ENCODE results near the gene SNAP25.

SNAP25 gene

DNA sequence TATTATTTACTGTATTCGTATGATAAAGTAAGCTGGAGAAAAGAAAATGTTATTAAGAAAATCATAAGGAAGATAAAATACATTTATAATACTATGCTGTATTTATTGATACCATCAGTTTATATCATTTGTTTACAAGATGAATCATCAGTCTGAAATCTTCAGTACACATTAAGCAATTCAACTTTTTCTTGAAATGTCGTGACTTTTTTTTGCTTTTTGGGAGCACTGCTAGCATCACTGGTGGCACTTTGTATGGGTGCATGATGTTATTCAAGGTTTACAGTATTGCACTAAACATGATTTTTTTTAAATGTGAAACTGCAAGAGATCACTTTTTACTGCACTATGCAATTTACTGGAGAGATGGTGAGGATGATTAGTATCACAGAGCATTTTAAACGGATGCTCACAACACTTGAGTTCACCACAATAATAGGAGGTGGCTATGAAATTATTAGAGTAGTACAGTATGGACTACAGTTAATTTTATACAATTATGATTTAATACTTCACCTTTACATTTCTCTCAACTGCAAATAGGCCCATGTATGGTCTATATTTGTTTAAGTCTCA, 85.9 kb downstream of the SNAP25 start:
- DNase-seq (ENCODE audit: low read depth in 2 of 2), result no peak

DNA sequence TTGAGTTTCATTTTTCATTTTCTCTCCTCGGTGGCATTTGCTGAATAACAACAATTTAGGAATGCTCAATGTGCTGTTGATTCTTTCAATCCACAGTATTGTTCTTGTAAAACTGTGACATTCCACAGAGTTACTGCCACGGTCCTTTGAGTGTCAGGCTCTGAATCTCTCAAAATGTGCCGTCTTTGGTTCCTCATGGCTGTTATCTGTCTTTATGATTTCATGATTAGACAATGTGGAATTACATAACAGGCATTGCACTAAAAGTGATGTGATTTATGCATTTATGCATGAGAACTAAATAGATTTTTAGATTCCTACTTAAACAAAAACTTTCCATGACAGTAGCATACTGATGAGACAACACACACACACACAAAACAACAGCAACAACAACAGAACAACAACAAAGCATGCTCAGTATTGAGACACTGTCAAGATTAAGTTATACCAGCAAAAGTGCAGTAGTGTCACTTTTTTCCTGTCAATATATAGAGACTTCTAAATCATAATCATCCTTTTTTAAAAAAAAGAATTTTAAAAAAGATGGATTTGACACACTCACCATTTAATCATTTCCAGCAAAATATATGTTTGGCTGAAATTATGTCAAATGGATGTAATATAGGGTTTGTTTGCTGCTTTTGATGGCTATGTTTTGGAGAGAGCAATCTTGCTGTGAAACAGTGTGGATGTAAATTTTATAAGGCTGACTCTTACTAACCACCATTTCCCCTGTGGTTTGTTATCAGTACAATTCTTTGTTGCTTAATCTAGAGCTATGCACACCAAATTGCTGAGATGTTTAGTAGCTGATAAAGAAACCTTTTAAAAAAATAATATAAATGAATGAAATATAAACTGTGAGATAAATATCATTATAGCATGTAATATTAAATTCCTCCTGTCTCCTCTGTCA, 88.1 kb downstream of the SNAP25 start:
- no peak for DNase-seq (ENCODE audit: low read depth in 2 of 2)

DNA sequence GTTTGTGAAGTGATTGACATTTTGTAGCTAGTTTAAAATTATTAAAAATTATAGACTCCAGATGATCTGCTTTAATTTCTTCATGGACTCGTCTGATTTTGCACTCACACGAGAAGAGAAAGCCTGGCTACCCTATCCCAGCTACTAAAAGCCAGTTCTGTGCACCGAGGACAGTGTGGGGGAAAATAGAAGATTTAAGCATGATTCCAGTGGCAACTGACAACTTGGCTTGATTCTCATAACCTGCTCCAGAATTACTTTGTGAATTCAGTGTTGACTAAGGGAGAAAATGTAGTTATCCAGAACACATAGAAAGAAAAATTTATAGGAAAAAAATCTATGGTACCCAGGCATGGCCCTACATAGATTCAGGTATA, 88.7 kb downstream of the SNAP25 start:
- DNase-seq (ENCODE audit: low read depth in 2 of 2), result no peak

DNA sequence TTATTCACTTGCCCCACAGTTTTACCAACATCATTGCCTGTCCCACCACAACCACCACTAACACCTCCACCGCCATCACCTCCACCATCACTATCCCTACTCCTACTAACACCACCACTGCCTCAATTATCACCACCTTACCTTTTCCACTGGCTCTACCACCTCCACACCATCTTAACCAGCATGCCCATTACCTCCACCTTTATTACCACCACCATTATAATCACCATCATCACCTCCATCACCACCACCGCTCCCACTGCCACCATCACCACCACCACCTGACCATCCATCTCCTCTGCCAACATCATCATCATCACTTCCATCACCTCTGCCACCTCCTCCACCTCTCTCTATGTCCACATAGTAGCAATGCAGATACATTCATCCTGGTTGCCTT, 90.0 kb downstream of the SNAP25 start:
- DNase-seq (ENCODE audit: low read depth in 2 of 2), result no peak

DNA sequence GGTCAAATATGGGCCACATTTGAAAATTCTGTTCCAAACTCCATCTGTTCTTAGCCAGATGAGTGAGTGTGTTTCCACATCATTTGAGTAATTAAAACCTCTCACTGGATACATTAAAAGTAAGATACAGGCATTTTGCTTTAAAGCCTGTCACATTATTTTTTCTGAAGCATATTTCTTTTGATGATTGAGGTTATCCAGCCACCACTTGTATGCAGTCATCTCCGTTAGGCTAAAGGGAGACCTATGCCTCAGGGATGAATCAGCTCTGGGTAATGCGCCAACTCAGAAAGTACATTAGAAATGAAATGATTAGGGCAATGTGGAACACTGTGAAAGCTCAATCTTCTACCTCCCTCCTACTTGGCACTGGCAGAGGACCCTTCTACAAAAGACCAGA, 90.7 kb downstream of the SNAP25 start:
- DNase-seq (ENCODE audit: low read depth in 2 of 2), result no peak

DNA sequence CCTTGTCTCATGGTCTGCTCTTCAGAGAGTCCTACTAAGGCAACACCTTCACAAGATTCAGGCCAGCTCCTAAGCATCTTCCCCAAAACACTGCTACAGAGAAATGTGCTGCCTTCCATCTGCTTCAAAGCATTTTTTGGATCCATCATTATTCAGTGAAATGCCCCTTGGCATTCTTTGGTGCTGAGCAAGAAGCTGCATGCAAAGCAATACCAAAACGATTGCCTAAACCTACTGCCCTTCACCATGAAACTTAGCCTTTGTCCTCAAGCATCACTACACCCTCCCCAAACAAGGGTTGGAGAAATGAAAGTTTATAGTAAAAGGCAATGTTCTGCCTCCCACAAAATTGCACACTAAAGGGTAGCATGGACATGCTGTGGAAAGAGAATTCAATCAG, 93.5 kb downstream of the SNAP25 start:
- no peak for DNase-seq (ENCODE audit: low read depth in 2 of 2)

DNA sequence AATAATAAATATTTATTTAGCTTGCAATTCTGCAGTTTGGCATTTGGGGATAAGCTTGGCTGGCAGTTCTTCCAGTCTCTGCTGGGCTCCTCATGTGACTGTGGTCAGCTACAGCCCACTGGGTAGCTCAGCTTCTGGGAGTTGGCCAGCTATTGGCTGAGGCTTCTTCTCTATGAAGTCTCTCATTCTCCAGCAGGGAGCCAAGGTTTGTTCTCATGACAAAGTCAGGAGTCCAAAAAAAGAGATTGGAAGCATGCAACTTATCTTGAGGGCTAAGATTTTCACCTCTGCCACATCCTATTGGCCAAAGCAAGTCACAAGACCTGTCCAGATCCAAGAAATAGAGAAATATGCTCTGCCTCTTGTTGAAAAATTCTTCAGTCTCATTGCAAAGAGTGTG, 94.6 kb downstream of the SNAP25 start:
- DNase-seq (ENCODE audit: low read depth in 2 of 2), result no peak

DNA sequence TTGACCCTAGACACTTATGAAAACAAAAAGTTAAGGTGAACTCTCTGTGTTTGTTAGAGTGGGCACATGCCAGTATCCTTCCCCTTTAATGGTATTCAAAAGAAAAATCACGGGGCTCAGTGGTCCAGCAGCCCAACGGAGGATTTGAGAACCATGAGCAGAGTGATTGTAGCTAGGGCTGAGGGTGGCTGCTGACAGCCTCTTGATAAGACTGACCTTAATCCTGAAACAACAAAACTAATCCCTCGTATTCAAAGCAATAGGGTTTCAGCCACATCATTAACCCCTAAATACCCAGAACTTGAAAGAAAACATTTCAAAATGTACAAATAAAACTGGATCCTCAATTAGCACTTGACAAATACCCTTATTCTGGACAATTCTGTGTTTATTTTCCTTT, 95.1 kb downstream of the SNAP25 start:
- no peak for DNase-seq (ENCODE audit: low read depth in 2 of 2)

DNA sequence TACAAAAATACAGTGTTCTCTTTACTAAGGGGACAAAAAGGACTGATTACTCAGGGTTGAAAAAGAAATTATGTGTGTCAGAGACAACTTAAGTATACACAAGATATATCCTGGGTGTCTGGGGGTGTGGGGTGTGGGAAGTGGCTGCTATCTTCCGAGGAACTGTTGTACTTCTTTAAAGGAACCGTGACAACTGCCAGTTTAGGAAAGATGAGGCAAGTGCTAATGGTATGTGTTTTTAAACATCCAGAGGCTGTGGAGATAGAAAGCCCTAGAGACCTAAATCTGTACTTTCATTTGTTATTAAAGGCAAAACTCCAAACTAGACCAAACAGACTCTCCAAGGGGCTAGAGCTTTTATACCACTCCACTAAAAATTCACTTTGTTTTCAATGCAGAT, 95.6 kb downstream of the SNAP25 start:
- DNase-seq (ENCODE audit: low read depth in 2 of 2), result no peak

DNA sequence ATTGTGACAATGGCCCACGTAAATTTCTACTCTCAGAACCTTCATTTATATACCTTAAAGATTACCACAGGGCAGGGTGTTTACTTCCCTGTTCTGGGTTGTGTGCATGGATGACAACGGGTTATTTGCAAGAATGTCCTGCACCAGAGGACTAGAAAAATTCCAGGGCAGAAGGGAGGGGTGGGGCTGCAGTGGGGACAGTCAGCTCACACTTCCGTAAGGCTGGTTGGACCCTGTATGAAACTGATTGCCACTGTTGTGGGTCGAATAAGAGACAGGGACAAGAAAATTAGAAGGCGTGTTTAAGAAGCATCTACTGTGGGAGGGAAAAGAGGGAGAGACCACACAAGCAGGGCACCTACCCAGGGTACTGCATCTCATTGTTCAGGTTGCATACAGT, 96.5 kb downstream of the SNAP25 start:
- no peak for DNase-seq (ENCODE audit: low read depth in 2 of 2)

DNA sequence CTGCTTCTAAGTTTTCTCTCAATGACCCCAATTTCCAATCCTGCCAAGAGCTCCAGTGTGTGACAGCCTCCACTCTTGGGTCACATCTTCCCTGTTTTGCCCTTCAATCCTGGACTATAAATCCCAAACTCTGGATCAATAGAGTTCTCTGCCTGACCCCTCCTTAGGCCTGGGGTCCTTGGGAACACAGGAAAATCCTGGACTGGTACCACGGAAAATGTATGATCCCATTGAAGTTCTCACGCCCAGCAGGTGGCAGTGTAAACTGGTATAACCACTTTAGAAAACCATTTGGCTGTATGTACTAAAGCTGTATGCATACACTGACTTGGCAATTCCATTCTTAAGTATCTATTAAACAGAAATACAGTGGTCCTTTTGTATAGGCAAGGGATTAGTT, 98.0 kb downstream of the SNAP25 start:
- no peak for DNase-seq (ENCODE audit: low read depth in 2 of 2)

DNA sequence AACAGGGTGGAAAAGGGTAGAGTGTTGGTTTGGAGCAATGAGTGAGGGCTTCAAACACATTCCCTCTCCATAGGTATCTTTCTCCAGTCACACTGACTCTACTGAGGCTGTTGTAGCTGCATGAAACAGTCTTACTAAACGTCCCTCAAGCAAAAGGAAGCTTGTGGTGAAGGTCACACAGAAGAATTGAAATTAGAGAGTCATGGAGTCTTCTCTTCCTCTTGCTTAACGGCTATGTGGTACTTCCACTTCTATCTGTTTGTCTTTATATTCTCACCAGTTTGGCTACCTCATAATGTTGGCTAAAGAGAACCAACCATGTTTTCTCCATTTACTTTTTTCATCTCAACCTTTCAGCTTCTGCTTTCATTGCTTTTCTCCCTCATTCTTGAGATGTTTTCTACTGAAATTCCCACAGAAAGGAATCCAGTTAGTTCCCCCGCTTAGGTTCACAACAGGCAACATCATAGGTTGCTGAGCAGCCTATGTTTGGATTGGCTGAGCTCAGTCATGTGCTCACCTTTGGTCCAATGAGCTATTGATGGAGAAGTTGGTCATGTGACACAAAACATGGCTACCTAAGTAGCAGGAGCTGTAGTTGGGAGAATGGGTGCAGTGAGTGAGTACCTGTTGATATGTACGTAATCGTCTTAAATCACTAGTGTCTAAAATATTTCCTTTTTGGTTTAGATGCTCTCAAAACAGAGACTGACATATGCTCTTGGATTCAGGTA, 99.8 kb downstream of the SNAP25 start:
- no peak for DNase-seq (ENCODE audit: low read depth in 2 of 2)

DNA sequence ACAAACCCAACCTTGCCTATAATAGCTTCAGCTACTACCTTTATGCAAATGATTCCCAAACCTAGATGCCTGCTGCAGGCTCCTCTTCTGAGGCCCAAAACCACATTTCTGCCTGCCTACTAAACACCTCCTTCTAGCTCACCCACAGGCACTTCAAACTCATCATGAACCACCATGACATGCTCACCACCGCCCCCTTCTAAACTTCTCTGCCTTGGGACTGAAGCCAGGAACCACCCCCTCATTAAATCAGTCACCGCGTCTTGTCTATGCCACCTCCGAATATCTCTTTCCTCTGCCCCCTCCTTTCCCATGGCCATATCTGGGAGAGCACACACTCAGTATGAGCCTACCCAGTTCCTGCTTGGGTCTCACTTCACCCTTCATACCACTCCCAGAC, 101.2 kb downstream of the SNAP25 start:
- no peak for DNase-seq (ENCODE audit: low read depth in 2 of 2)

DNA sequence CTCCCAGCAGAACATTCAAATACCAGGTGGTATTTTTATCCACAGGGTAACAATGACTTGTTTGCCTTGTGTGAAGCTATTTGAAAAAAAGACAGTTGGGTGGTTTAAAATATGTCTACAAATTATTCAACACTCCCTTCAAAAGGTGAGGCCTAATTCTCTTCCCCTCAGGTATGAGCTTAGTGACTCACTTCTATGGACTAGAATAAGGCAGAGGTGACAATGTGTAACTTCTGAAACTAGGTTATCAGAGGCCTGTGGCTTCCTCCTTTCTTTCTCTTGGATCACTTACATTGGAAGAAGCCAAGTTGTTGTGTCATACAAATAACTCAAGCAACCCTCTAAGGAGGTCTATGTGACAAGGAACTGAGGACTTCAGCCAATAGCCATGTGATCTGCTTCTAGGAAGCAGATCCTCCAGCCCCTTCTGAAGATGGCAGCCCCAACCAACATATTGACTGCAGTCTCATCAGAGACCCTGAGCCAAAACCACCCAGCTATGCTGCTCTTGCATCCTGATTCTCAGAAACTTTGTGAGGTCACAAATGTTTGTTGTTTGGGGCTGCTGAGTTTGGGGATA, 102.6 kb downstream of the SNAP25 start:
- no peak for DNase-seq (ENCODE audit: low read depth in 2 of 2)

DNA sequence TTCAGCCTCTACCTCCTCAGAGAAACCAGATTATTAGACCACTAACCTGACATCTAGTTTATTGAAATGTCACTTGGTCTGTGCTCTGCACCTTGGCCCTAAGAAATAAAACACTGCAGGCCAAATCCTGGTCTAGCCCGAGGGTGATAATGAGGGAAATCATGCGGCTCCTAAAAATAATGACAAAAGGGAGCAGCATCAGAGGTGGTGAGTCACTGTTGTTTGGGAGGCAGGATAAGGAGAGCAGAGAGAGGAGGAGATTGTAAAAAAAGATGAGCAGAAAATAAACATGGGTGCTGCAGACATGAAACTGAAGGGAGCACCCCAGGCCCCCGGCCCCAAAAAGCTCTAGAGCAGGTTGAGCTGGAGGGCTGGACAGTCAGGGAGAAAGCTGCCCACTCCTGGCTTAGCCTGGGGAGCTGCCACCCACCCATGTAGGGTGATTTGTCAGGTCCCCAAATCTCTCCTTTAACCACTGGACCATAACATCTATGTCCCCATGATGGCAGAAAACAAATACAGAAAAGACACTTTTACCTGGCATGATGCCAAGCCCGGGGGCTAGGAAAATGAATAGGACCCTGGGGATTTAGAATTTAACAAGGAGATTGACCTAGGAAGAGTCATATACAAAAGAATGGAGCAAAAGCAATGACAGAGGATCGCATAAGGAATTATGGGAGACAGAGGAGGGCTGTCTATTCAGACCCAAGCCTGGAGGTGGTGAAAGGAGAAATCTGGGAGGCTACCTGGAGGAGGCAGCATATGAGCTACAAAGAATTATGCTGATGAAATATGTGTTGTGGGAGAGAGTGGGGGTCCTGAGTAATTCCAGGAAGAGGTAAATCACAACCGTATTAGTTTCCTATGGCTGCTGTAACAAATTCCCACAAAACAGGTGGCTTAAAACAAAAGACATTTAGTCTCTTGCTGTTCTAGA, 103.7 kb downstream of the SNAP25 start:
- no peak for DNase-seq (ENCODE audit: low read depth in 2 of 2)

DNA sequence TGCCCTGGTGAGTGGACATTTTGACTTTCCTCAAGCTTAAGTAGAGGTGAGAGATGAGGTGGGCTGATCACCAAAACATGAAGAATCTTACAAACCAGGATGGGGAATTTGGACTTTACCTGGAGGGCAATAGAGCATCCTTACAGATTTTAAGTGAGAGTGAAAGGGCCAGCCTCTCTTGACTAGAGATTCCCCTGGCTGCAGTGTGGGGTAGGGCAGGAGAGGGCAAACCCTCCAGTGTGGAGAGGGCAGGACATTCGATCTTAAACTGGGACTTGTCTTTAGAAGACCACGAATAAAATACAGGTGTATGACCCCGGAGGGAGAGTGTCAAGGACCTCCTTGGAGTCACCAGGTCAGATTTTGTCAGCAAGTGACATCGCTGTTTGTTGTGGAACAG, 105.1 kb downstream of the SNAP25 start:
- DNase-seq (ENCODE audit: low read depth in 2 of 2), result no peak

DNA sequence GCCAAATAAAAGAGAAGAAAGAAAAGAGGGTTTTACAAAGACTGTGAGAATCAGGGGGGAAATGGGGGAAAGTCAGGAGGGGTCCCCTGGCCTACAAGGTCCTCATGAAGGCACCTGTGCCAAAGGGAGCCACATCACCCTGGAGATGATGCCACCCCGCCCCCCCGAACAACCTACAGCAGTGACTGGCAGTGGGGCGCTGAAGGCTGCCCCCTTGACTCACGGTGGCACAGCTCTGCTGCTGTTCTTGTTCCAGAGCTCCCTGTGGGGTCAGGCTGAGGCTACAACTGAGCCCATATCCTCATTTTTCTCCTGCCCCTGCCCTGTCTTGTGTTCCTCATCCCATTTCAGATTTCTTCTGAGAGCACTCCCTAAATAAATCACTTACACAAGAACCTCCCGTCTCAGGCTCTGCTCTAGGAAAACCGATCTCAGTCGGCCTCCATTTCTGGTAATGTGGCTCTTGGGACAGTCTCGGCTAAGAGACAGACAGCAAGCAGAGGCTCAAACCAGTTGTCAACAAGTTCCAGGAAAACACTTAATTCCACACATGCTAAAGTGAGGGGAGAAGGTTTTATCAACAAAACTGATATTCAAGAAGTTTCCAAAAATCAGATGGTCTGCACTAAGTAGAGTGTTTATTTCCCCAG, 105.7 kb downstream of the SNAP25 start:
- no peak for DNase-seq (ENCODE audit: low read depth in 2 of 2)

DNA sequence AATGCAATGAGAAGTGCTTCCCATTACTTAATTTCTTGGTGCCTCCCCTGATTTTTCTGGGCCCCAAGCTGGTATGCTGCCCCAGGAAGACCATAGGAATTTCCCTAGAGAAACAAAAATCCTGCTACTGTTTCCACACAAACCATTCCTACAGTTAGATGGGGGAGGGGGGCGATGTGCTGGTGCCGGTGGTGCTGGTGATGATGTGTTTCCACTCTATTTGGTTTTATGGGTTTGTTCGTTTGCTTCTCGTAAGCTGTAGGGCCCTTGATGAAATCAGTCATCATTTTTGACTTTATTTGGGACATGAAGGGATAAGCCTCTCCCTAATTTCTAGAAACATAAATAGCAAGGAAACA, 110.2 kb downstream of the SNAP25 start:
- DNase-seq (ENCODE audit: low read depth in 2 of 2), result no peak

DNA sequence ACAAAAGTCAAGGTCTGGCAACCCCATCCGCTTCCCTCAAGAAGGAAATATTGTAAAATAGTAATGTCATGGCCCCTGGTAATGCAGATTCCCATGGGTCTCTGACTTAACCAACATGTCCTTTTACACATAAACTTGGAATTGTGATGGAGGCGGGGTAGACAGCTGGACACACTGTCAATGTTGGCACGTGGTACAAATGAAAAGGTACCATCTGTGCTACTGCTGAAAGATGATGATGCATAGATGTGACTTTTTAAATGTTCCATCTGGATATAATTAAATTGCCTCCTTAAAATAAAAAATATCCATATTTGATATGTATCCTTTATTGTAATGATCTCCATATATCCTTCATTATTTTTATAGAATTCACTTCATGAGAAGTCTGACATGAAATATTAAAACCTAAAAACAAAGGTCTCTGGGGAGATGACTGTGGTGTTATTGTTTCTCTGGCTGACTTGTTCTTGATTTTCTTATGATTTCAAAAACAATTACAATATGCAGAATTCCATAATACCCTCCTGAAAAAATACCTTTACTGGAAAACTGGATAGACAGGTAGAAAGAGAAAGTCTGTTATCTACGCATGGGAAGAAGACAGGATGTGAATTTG, 110.9 kb downstream of the SNAP25 start:
- DNase-seq (ENCODE audit: low read depth in 2 of 2), result no peak

DNA sequence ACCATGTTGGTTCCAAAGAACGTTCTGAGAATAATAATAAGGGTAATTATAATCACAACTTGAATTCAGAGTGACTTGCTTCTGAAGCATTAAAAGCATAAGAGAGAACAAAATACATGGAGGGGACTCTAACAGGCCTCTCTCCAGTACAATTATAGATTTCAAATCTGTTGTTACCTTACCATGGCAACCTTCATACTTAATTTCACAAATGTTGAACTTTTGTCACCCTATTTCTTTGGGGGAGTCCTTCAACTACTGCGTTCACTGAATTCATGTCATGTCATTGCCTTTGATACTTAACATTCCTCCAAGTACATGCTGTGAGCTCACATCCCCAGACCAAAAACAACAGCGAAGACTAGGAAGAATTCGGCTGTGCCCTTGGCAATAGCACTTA, 111.4 kb downstream of the SNAP25 start:
- no peak for DNase-seq (ENCODE audit: low read depth in 2 of 2)
